ENCODE data around the gene PHYH.

PHYH gene

GRCh38 chr10:13317474-13317873 is 17.6 kb upstream of the PHYH start:
- Histone ChIP-seq H3K27me3 (no peaks in the 10 kb centered on the region), H3K4me1 (no peaks in the 10 kb centered on the region), H3K36me3 (peaks cover 32 to 45% (median 39%) of the 10 kb centered on the region in 3 donors), H3K27ac (no peak overlapping the region), H3K9me3 (no peaks in the 10 kb centered on the region), H3K4me3 (no peak overlapping the region)
- no peak for TF ChIP-seq CTCF (IDR thresholded peaks at IDR 0.05)
- intact Hi-C loops (cut with DNase I; ENCODE audit: low total_unique reads), result no loop called here
- DNase-seq, result no peak

- TF ChIP-seq CTCF (IDR thresholded peaks at IDR 0.05), result no peak
- intact Hi-C loops (cut with DNase I; ENCODE audit: low total_unique reads), result no loop called here
- Histone ChIP-seq H3K9me3 (no peaks in the 10 kb centered on the region), H3K4me3 (no peak overlapping the region), H3K27me3 (no peaks in the 10 kb centered on the region), H3K36me3 (peaks cover 27 to 38% (median 35%) of the 10 kb centered on the region in 3 donors), H3K4me1 (no peaks in the 10 kb centered on the region), H3K27ac (no peak overlapping the region)
- DNase-seq, result no peak
Measured at GRCh38 chr10:13316635-13317311, 16.9 kb upstream of the PHYH start.

GRCh38 chr10:13315361-13315760 is 15.5 kb upstream of the PHYH start:
- intact Hi-C loops (cut with DNase I; ENCODE audit: low total_unique reads), result no loop called here
- H3K4me3 ChIP-seq, result no peak overlapping the region
- H3K27ac ChIP-seq, result no peak overlapping the region
- no peaks in the 10 kb centered on the region for H3K4me1 ChIP-seq
- peaks cover 16 to 25% (median 24%) of the 10 kb centered on the region in 3 donors for H3K36me3 ChIP-seq
- H3K27me3 ChIP-seq, result no peaks in the 10 kb centered on the region
- DNase-seq, result no peak
- no peaks in the 10 kb centered on the region for H3K9me3 ChIP-seq
- no peak for TF ChIP-seq CTCF (IDR thresholded peaks at IDR 0.05)

- no peak overlapping the region for H3K27ac ChIP-seq
- H3K27me3 ChIP-seq, result no peaks in the 10 kb centered on the region
- no peak overlapping the region for H3K4me3 ChIP-seq
- H3K4me1 ChIP-seq, result no peaks in the 10 kb centered on the region
- DNase-seq, result no peak
- H3K9me3 ChIP-seq, result no peaks in the 10 kb centered on the region
- no peaks in the 10 kb centered on the region for H3K36me3 ChIP-seq
- intact Hi-C loops (cut with DNase I; ENCODE audit: low total_unique reads), result no loop called here
- no peak for TF ChIP-seq CTCF (IDR thresholded peaks at IDR 0.05)
Measured at GRCh38 chr10:13311177-13311575, 11.3 kb upstream of the PHYH start.

GRCh38 chr10:13310518-13311176 is 10.8 kb upstream of the PHYH start:
- Histone ChIP-seq H3K4me3 (no peak overlapping the region), H3K27me3 (no peaks in the 10 kb centered on the region), H3K36me3 (no peaks in the 10 kb centered on the region), H3K27ac (no peak overlapping the region), H3K9me3 (no peaks in the 10 kb centered on the region), H3K4me1 (no peaks in the 10 kb centered on the region)
- DNase-seq, result no peak
- TF ChIP-seq CTCF (IDR thresholded peaks at IDR 0.05), result no peak
- intact Hi-C loops (cut with DNase I; ENCODE audit: low total_unique reads), result no loop called here

Data from tibial artery (tissue), 4 donors.